ENCODE data around the gene AMN1. TPM values are rescaled to one million over a fixed set of nuclear protein-coding genes. Genes with fewer than 3 reads are reported as not detected.

Gene AMN1
- polyA plus RNA-seq (2013, experiment 1 of 2) = 13.1 TPM
- 12.6 TPM for polyA plus RNA-seq (2013, experiment 2 of 2)

GRCh38 chr12:31728917-31729640 is at the start of gene AMN1:
AMN1 (minus strand) TSS chr12:31729021; CDS start chr12:31729008, 13 bp downstream.
- peak; percentile 99 for DNase-seq (ENCODE audit: low spot score)
- Histone ChIP-seq H3K4me2 (ENCODE audit: insufficient read depth, low read length, poor library complexity, severe bottlenecking) (peak within 1 kb of the TSS; percentile 60), H4K8ac (ENCODE audit: low read depth, low read length) (no peak within 1 kb of the TSS), H3K4ac (ENCODE audit: low read length) (no peak within 1 kb of the TSS), H3K18ac (ENCODE audit: low read length) (peak within 1 kb of the TSS; percentile 92), H2BK15ac (ENCODE audit: low read length) (no peak within 1 kb of the TSS), H4K91ac (ENCODE audit: low read depth, low read length, poor library complexity) (no peak within 1 kb of the TSS), H3K14ac (ENCODE audit: low read length) (no peak within 1 kb of the TSS), H3K9ac (ENCODE audit: low read depth, low read length, poor library complexity) (peak within 1 kb of the TSS; percentile 45), H3K4me3 (ENCODE audit: low read length in 2 of 2) (peak within 1 kb of the TSS; percentile 77 to 92), H2BK5ac (ENCODE audit: low read length) (peak within 1 kb of the TSS; percentile 55), H3K4me1 (ENCODE audit: control insufficient read depth in 2 of 2, insufficient read depth in 1 of 2, low read depth in 1 of 2, low read length in 2 of 2) (peaks cover 0 to 4% of the 10 kb centered on the region in 2 donors), H2AFZ (ENCODE audit: low read length) (peak within 1 kb of the TSS; percentile 96), H3K9me3 (replicated peaks in 1 of 2; ENCODE audit: control insufficient read depth in 2 of 2, insufficient read depth in 1 of 2, low read depth in 1 of 2, low read length in 2 of 2) (peaks cover 0 to 2% of the 10 kb centered on the region in 2 donors), H3K27me3 (ENCODE audit: control insufficient read depth in 3 of 3, insufficient read depth in 3 of 3, low read depth in 1 of 3, low read length in 3 of 3) (no peaks in the 10 kb centered on the region), H3K23ac (ENCODE audit: low read depth, low read length, poor library complexity) (no peak within 1 kb of the TSS), H3K27ac (replicated peaks; ENCODE audit: low read length) (peak within 1 kb of the TSS; percentile 72), H2AK5ac (ENCODE audit: low read depth, low read length) (no peak within 1 kb of the TSS), H3K36me3 (replicated peaks in 1 of 2; ENCODE audit: control insufficient read depth in 2 of 2, insufficient read depth in 2 of 2, low read length in 2 of 2) (no peaks in the 10 kb centered on the region), H2BK12ac (ENCODE audit: low read length) (no peak within 1 kb of the TSS), H2BK120ac (ENCODE audit: low read depth, low read length) (no peak within 1 kb of the TSS), H3K79me1 (ENCODE audit: low read depth, low read length) (no peaks in the 10 kb centered on the region)
- no CpG with 5 or more reads among the region's 59 CpGs for WGBS, 2 donors (ENCODE audit: extremely low coverage in 2 of 2, insufficient read length in 2 of 2, insufficient replicate concordance in 1 of 2)

- H3K18ac ChIP-seq (ENCODE audit: low read length) = no peak overlapping the region
- peak overlapping the region; percentile 22 for H3K9ac ChIP-seq (ENCODE audit: low read depth, low read length, poor library complexity)
- no peak overlapping the region for H4K8ac ChIP-seq (ENCODE audit: low read depth, low read length)
- H2AFZ ChIP-seq (ENCODE audit: low read length) = no peak overlapping the region
- H3K9me3 ChIP-seq (replicated peaks in 1 of 2; ENCODE audit: control insufficient read depth in 2 of 2, insufficient read depth in 1 of 2, low read depth in 1 of 2, low read length in 2 of 2) = no peaks in the 10 kb centered on the region
- H3K79me1 ChIP-seq (ENCODE audit: low read depth, low read length) = no peaks in the 10 kb centered on the region
- no peak overlapping the region for H3K4me2 ChIP-seq (ENCODE audit: insufficient read depth, low read length, poor library complexity, severe bottlenecking)
- DNase-seq (ENCODE audit: low spot score) = no peak
- H2BK5ac ChIP-seq (ENCODE audit: low read length) = no peak overlapping the region
- H3K23ac ChIP-seq (ENCODE audit: low read depth, low read length, poor library complexity) = no peak overlapping the region
- no peaks in the 10 kb centered on the region for H3K36me3 ChIP-seq (replicated peaks in 1 of 2; ENCODE audit: control insufficient read depth in 2 of 2, insufficient read depth in 2 of 2, low read length in 2 of 2)
- H2BK120ac ChIP-seq (ENCODE audit: low read depth, low read length) = no peak overlapping the region
- no peak overlapping the region for H3K4me3 ChIP-seq (ENCODE audit: low read length in 2 of 2)
- no peak overlapping the region for H2AK5ac ChIP-seq (ENCODE audit: low read depth, low read length)
- no peak overlapping the region for H3K27ac ChIP-seq (replicated peaks; ENCODE audit: low read length)
- H2BK15ac ChIP-seq (ENCODE audit: low read length) = no peak overlapping the region
- H4K91ac ChIP-seq (ENCODE audit: low read depth, low read length, poor library complexity) = peak overlapping the region; percentile 33
- no peak overlapping the region for H2BK12ac ChIP-seq (ENCODE audit: low read length)
- H3K4ac ChIP-seq (ENCODE audit: low read length) = no peak overlapping the region
- H3K4me1 ChIP-seq (ENCODE audit: control insufficient read depth in 2 of 2, insufficient read depth in 1 of 2, low read depth in 1 of 2, low read length in 2 of 2) = peaks cover 0 to 4% of the 10 kb centered on the region in 2 donors
- no peak overlapping the region for H3K14ac ChIP-seq (ENCODE audit: low read length)
- WGBS, 2 donors (ENCODE audit: extremely low coverage in 2 of 2, insufficient read length in 2 of 2, insufficient replicate concordance in 1 of 2) = no CpG with 5 or more reads among the region's 2 CpGs
- H3K27me3 ChIP-seq (ENCODE audit: control insufficient read depth in 3 of 3, insufficient read depth in 3 of 3, low read depth in 1 of 3, low read length in 3 of 3) = no peaks in the 10 kb centered on the region
Observed at GRCh38 chr12:31773867-31774266, 45.0 kb upstream of the AMN1 start.

GRCh38 chr12:31773223-31773750 is 44.5 kb upstream of the AMN1 start:
- Histone ChIP-seq H3K9me3 (replicated peaks in 1 of 2; ENCODE audit: control insufficient read depth in 2 of 2, insufficient read depth in 1 of 2, low read depth in 1 of 2, low read length in 2 of 2) (no peaks in the 10 kb centered on the region), H2BK15ac (ENCODE audit: low read length) (no peak overlapping the region), H2BK120ac (ENCODE audit: low read depth, low read length) (no peak overlapping the region), H3K27me3 (ENCODE audit: control insufficient read depth in 3 of 3, insufficient read depth in 3 of 3, low read depth in 1 of 3, low read length in 3 of 3) (no peaks in the 10 kb centered on the region), H3K9ac (ENCODE audit: low read depth, low read length, poor library complexity) (no peak overlapping the region), H3K14ac (ENCODE audit: low read length) (no peak overlapping the region), H3K4me3 (ENCODE audit: low read length in 2 of 2) (no peak overlapping the region), H3K4me2 (ENCODE audit: insufficient read depth, low read length, poor library complexity, severe bottlenecking) (no peak overlapping the region), H3K4me1 (ENCODE audit: control insufficient read depth in 2 of 2, insufficient read depth in 1 of 2, low read depth in 1 of 2, low read length in 2 of 2) (peaks cover 0 to 4% of the 10 kb centered on the region in 2 donors), H2BK12ac (ENCODE audit: low read length) (no peak overlapping the region), H2AFZ (ENCODE audit: low read length) (no peak overlapping the region), H3K79me1 (ENCODE audit: low read depth, low read length) (no peaks in the 10 kb centered on the region), H3K23ac (ENCODE audit: low read depth, low read length, poor library complexity) (no peak overlapping the region), H2AK5ac (ENCODE audit: low read depth, low read length) (no peak overlapping the region), H4K91ac (ENCODE audit: low read depth, low read length, poor library complexity) (no peak overlapping the region), H3K36me3 (replicated peaks in 1 of 2; ENCODE audit: control insufficient read depth in 2 of 2, insufficient read depth in 2 of 2, low read length in 2 of 2) (no peaks in the 10 kb centered on the region), H3K18ac (ENCODE audit: low read length) (peak overlapping the region; percentile 82), H3K4ac (ENCODE audit: low read length) (no peak overlapping the region), H2BK5ac (ENCODE audit: low read length) (no peak overlapping the region), H4K8ac (ENCODE audit: low read depth, low read length) (no peak overlapping the region), H3K27ac (replicated peaks; ENCODE audit: low read length) (no peak overlapping the region)
- DNase-seq (ENCODE audit: low spot score) = no peak
- no CpG with 5 or more reads among the region's 2 CpGs for WGBS, 2 donors (ENCODE audit: extremely low coverage in 2 of 2, insufficient read length in 2 of 2, insufficient replicate concordance in 1 of 2)

GRCh38 chr12:31772685-31773222 is 43.9 kb upstream of the AMN1 start:
- H3K4ac ChIP-seq (ENCODE audit: low read length) = no peak overlapping the region

More at GRCh38 chr12:31772685-31773222, 43.9 kb upstream of the AMN1 start:
- Histone ChIP-seq H3K79me1 (ENCODE audit: low read depth, low read length) (no peaks in the 10 kb centered on the region), H3K27me3 (ENCODE audit: control insufficient read depth in 3 of 3, insufficient read depth in 3 of 3, low read depth in 1 of 3, low read length in 3 of 3) (no peaks in the 10 kb centered on the region), H2BK15ac (ENCODE audit: low read length) (no peak overlapping the region), H3K4me2 (ENCODE audit: insufficient read depth, low read length, poor library complexity, severe bottlenecking) (no peak overlapping the region), H3K14ac (ENCODE audit: low read length) (no peak overlapping the region), H3K36me3 (replicated peaks in 1 of 2; ENCODE audit: control insufficient read depth in 2 of 2, insufficient read depth in 2 of 2, low read length in 2 of 2) (no peaks in the 10 kb centered on the region), H3K9me3 (replicated peaks in 1 of 2; ENCODE audit: control insufficient read depth in 2 of 2, insufficient read depth in 1 of 2, low read depth in 1 of 2, low read length in 2 of 2) (no peaks in the 10 kb centered on the region), H3K27ac (replicated peaks; ENCODE audit: low read length) (no peak overlapping the region), H2BK120ac (ENCODE audit: low read depth, low read length) (no peak overlapping the region), H2BK12ac (ENCODE audit: low read length) (no peak overlapping the region), H4K91ac (ENCODE audit: low read depth, low read length, poor library complexity) (no peak overlapping the region), H3K18ac (ENCODE audit: low read length) (no peak overlapping the region), H3K4me1 (ENCODE audit: control insufficient read depth in 2 of 2, insufficient read depth in 1 of 2, low read depth in 1 of 2, low read length in 2 of 2) (peaks cover 0 to 4% of the 10 kb centered on the region in 2 donors), H2AFZ (ENCODE audit: low read length) (no peak overlapping the region), H2BK5ac (ENCODE audit: low read length) (no peak overlapping the region), H3K4me3 (ENCODE audit: low read length in 2 of 2) (no peak overlapping the region), H2AK5ac (ENCODE audit: low read depth, low read length) (no peak overlapping the region), H3K9ac (ENCODE audit: low read depth, low read length, poor library complexity) (no peak overlapping the region), H3K23ac (ENCODE audit: low read depth, low read length, poor library complexity) (no peak overlapping the region), H4K8ac (ENCODE audit: low read depth, low read length) (no peak overlapping the region)
- WGBS, 2 donors (ENCODE audit: extremely low coverage in 2 of 2, insufficient read length in 2 of 2, insufficient replicate concordance in 1 of 2) = no CpG with 5 or more reads among the region's 5 CpGs
- DNase-seq (ENCODE audit: low spot score) = no peak

All from neuronal stem cell (in vitro differentiated cells).